Erythroblast (primary cell): ENCODE data around the gene RAB11FIP5.
A peak's percentile ranks its signal among the peaks of the same experiment; 100 is the strongest.
"Not testable (repeated sequence)": the region's sequence is repeated elsewhere in the genome, so short reads cannot be mapped to it uniquely, and the experiment has no call there.

ENCODE experiments used
- DNase-seq, 2 experiments: peaks; one replicate each; lab custom pipeline; 2025; lab: John Stamatoyannopoulos, UW
- GATA1 ChIP-seq: IDR thresholded peaks from 2 replicates; pipeline ENCODE4 v1.6.1; 2011; ENCODE audit warnings: low read depth, mild to moderate bottlenecking, control low read depth, low read length, moderate library complexity
- POLR2A ChIP-seq: IDR thresholded peaks from 2 replicates; pipeline ENCODE4 v1.6.1; 2011; ENCODE audit warnings: mild to moderate bottlenecking, low read length

RAB11FIP5 gene

GRCh38 chr2:73112913-73113854, at the start of gene RAB11FIP5:
Gene RAB11FIP5, minus strand, starts transcription at chr2:73112948. Its CDS starts 171 bp downstream, at chr2:73112777.
- peak; percentile 51 to 69 for DNase-seq
- TF ChIP-seq GATA1 (no peak), POLR2A (no peak)

GRCh38 chr2:73156539-73157124, 43.9 kb upstream of the RAB11FIP5 start:
- DNase-seq, result peak; percentile 26 to 46
- TF ChIP-seq GATA1 (no peak), POLR2A (no peak)

- no peak for DNase-seq
- TF ChIP-seq GATA1 (no peak), POLR2A (no peak)
Observed at GRCh38 chr2:73142937-73143336, 30.2 kb upstream of the RAB11FIP5 start.

GRCh38 chr2:73141896-73142295, 29.1 kb upstream of the RAB11FIP5 start:
- no peak for DNase-seq
- no peak for TF ChIP-seq POLR2A
- TF ChIP-seq GATA1, result no peak

GRCh38 chr2:73135236-73135635, 22.5 kb upstream of the RAB11FIP5 start:
- no peak for TF ChIP-seq POLR2A
- no peak for DNase-seq

- TF ChIP-seq POLR2A, result no peak
- no peak for TF ChIP-seq GATA1
- DNase-seq, result no peak
Observed at GRCh38 chr2:73134471-73134870, 21.7 kb upstream of the RAB11FIP5 start.

- no peak for DNase-seq
- TF ChIP-seq GATA1 (no peak), POLR2A (no peak)
Observed at GRCh38 chr2:73133566-73134197, 20.9 kb upstream of the RAB11FIP5 start.

- DNase-seq, result no peak
- TF ChIP-seq GATA1 (no peak), POLR2A (no peak)
Observed at GRCh38 chr2:73131807-73132206, 19.1 kb upstream of the RAB11FIP5 start.

- TF ChIP-seq GATA1 (no peak), POLR2A (no peak)
- DNase-seq, result no peak
Observed at GRCh38 chr2:73130790-73131189, 18.0 kb upstream of the RAB11FIP5 start.

- no peak for TF ChIP-seq POLR2A
- no peak for TF ChIP-seq GATA1
- no peak for DNase-seq
Observed at GRCh38 chr2:73128841-73129535, 16.2 kb upstream of the RAB11FIP5 start.

GRCh38 chr2:73122536-73122935, 9.8 kb upstream of the RAB11FIP5 start:
- TF ChIP-seq GATA1, result no peak
- TF ChIP-seq POLR2A, result no peak
- DNase-seq, result no peak

GRCh38 chr2:73119611-73120239, 7.0 kb upstream of the RAB11FIP5 start:
- not testable (repeated sequence) for DNase-seq

GRCh38 chr2:73117441-73117840, 4.7 kb upstream of the RAB11FIP5 start:
- no peak for DNase-seq
- TF ChIP-seq POLR2A (no peak), GATA1 (no peak)
